SK-N-SH (cell line): ENCODE measurements around the gene BLOC1S3.

Experiments used
- POLR2AphosphoS5 ChIP-seq: IDR thresholded peaks from 2 replicates; pipeline ENCODE4 v1.6.1; 2012; ENCODE audit warnings: low read depth, low read length
- TCF12 ChIP-seq: IDR thresholded peaks from 2 replicates; pipeline ENCODE4 v1.4.0; 2012
- TF ChIP-seq, protein P1 (sequence below): IDR thresholded peaks from 2 replicates; pipeline ENCODE4; 2012
- TF ChIP-seq, protein P2 (sequence below): fragments of 200-600 bp; sonication (generic); IDR thresholded peaks from 2 replicates; pipeline ENCODE4 v1.6.1; 2017; ENCODE audit warnings: antibody characterized with exemption, mild to moderate bottlenecking, moderate library complexity

DNA sequence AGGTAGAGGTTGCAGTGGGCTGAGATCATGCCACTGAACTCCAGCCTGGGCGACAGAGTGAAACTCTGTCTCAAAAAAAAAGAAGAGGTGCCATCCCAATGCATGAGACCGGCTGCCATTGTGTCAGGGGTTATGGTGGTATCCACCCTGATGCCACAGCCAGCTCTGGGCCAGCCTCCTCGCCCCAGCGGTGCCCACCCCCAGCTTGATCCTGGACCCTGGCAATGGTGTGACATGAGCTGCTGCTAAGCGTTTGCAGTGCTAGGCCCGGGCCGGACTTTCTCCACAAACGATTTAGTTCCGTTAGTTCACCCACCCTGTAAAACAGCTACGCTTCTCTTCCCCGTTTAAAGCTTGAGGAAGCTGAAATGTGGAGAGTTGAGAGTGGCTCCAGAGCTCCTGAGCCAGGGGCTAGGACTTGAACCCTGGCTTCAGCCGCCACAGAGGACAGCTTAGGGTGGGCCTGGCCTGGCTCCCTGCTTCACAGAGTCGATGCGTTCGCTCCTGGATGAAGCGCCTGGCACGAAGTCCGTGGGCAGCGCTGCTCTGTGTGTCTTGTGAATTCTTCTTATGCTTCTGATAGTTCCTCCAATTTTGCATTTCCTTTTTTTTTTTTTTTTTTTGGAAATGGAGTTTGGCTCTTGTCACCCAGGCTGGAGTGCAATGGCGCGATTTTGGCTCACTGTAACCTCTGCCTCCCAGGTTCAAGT lies 43.3 kb upstream of the BLOC1S3 start:
- TF ChIP-seq, protein P1, sequence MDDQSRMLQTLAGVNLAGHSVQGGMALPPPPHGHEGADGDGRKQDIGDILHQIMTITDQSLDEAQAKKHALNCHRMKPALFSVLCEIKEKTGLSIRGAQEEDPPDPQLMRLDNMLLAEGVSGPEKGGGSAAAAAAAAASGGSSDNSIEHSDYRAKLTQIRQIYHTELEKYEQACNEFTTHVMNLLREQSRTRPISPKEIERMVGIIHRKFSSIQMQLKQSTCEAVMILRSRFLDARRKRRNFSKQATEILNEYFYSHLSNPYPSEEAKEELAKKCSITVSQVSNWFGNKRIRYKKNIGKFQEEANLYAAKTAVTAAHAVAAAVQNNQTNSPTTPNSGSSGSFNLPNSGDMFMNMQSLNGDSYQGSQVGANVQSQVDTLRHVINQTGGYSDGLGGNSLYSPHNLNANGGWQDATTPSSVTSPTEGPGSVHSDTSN: no peak
- TF ChIP-seq POLR2AphosphoS5 (no peak), TCF12 (no peak)
- TF ChIP-seq, protein P2, sequence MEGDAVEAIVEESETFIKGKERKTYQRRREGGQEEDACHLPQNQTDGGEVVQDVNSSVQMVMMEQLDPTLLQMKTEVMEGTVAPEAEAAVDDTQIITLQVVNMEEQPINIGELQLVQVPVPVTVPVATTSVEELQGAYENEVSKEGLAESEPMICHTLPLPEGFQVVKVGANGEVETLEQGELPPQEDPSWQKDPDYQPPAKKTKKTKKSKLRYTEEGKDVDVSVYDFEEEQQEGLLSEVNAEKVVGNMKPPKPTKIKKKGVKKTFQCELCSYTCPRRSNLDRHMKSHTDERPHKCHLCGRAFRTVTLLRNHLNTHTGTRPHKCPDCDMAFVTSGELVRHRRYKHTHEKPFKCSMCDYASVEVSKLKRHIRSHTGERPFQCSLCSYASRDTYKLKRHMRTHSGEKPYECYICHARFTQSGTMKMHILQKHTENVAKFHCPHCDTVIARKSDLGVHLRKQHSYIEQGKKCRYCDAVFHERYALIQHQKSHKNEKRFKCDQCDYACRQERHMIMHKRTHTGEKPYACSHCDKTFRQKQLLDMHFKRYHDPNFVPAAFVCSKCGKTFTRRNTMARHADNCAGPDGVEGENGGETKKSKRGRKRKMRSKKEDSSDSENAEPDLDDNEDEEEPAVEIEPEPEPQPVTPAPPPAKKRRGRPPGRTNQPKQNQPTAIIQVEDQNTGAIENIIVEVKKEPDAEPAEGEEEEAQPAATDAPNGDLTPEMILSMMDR: no peak
